MCF 10A (cell line): Measurements from ENCODE around the gene FBXW7. TPM values are rescaled to one million over a fixed set of nuclear protein-coding genes. Genes with fewer than 3 reads are reported as not detected.

Source experiments
- BruUV-seq: library from RNA; stranded (reverse); fragments of 400-500 nt; replicated peaks from 2 replicates; lab custom pipeline; 2021; lab: Mats Ljungman, UMichigan
- CTCF ChIA-PET: fragments of 300-600 bp; sonication (Branson Sonifier 250); formaldehyde crosslinking; extraction: SDS; loops from one replicate; lab custom pipeline; 2021; ENCODE audit warnings: antibody characterized with exemption, inconsistent platforms; lab: Yijun Ruan, JAX
- POLR2A ChIA-PET: fragments of 300-600, 350-650 bp; sonication (Branson Sonifier 250); formaldehyde crosslinking; extraction: SDS; loops from one replicate; lab custom pipeline; 2020; ENCODE audit warnings: antibody characterized with exemption, inconsistent platforms; lab: Yijun Ruan, JAX
- DNase-seq: peaks from one replicate; pipeline ENCODE4 v3.0.0-alpha.2; 2018; ENCODE audit not compliant: unreplicated experiment
- H3K27ac Mint-ChIP-seq: one replicate; pipeline ENCODE4 v1.8.0; 2022; ENCODE audit warnings: mild to moderate bottlenecking, low read depth, mixed read lengths; ENCODE audit not compliant: unreplicated experiment
- H3K27me3 Mint-ChIP-seq: one replicate; pipeline ENCODE4 v1.8.0; 2022; ENCODE audit warnings: mixed read lengths; ENCODE audit not compliant: insufficient read depth, unreplicated experiment
- H3K36me3 Mint-ChIP-seq: one replicate; pipeline ENCODE4 v1.8.0; 2022; ENCODE audit warnings: mild to moderate bottlenecking, moderate library complexity, mixed read lengths; ENCODE audit not compliant: insufficient read depth, unreplicated experiment
- H3K4me1 Mint-ChIP-seq: one replicate; pipeline ENCODE4 v1.8.0; 2022; ENCODE audit warnings: mixed read lengths; ENCODE audit not compliant: insufficient read depth, unreplicated experiment
- H3K4me3 Mint-ChIP-seq: one replicate; pipeline ENCODE4 v1.8.0; 2022; ENCODE audit warnings: mild to moderate bottlenecking, moderate library complexity, mixed read lengths; ENCODE audit not compliant: unreplicated experiment
- H3K9me3 Mint-ChIP-seq: one replicate; pipeline ENCODE4 v1.8.0; 2022; ENCODE audit warnings: mixed read lengths; ENCODE audit not compliant: unreplicated experiment
- CTCF ChIP-seq: fragments of 200-600 bp; IDR thresholded peaks from one replicate; pipeline ENCODE4 v1.8.0; 2022; ENCODE audit warnings: antibody characterized with exemption, mild to moderate bottlenecking; ENCODE audit not compliant: unreplicated experiment
- intact Hi-C: fragments of 100-400 bp; cut with micrococcal nuclease; formaldehyde crosslinking; loops from 2 replicates; pipeline ENCODE4 v1.14.1; 2022
- total RNA-seq: library from RNA; stranded (reverse); gene quantifications from 2 replicates; pipeline ENCODE4 v1.2.3, GENCODE V29; 2022

Gene FBXW7
- total RNA-seq, 1 experiment from 2014 or later, result 40.2 TPM

- ChIA-PET POLR2A (interaction anchor here (0.8 to 2.9 kb wide), 5 partner anchors 9 to 50 kb away, joined by 3 to 18 read pairs (median 4); no protein-coding TSS in a partner anchor), CTCF (interaction anchor here (0.7 kb wide), 1 partner anchor 70 kb away, joined by 4 read pairs; no protein-coding TSS in a partner anchor)
- H3K4me1 Mint-ChIP-seq, result peaks cover 17% of the 10 kb centered on the region
- TF ChIP-seq CTCF, result no peak
- H3K9me3 Mint-ChIP-seq, result no peaks in the 10 kb centered on the region
- no peak overlapping the region for H3K4me3 Mint-ChIP-seq
- no TSS peak for BruUV-seq
- intact Hi-C loops, result no loop called here
- H3K27me3 Mint-ChIP-seq, result no peaks in the 10 kb centered on the region
- H3K36me3 Mint-ChIP-seq, result no peaks in the 10 kb centered on the region
- no peak overlapping the region for H3K27ac Mint-ChIP-seq
- no peak for DNase-seq
These were observed 256.7 kb downstream of the FBXW7 start for GRCh38 chr4:152279234-152279566.

GRCh38 chr4:152278505-152279233 lies 257.2 kb downstream of the FBXW7 start:
- POLR2A ChIA-PET, result interaction anchor here (0.6 to 2.9 kb wide), 7 partner anchors 8 to 954 kb away, joined by 3 to 18 read pairs (median 4); no protein-coding TSS in a partner anchor
- TF ChIP-seq CTCF, result no peak
- no peak overlapping the region for H3K4me3 Mint-ChIP-seq
- H3K4me1 Mint-ChIP-seq, result peaks cover 21% of the 10 kb centered on the region
- H3K27ac Mint-ChIP-seq, result no peak overlapping the region
- intact Hi-C loops, result no loop called here
- no peaks in the 10 kb centered on the region for H3K27me3 Mint-ChIP-seq
- H3K36me3 Mint-ChIP-seq, result no peaks in the 10 kb centered on the region
- CTCF ChIA-PET, result interaction anchor here (0.7 kb wide), 1 partner anchor 70 kb away, joined by 4 read pairs; no protein-coding TSS in a partner anchor
- no peaks in the 10 kb centered on the region for H3K9me3 Mint-ChIP-seq
- no peak for DNase-seq
- no TSS peak for BruUV-seq

- ChIA-PET CTCF (no interaction called here), POLR2A (interaction anchor here (0.6 to 2.9 kb wide), 7 partner anchors 10 to 80 kb away, joined by 3 to 18 read pairs (median 4); no protein-coding TSS in a partner anchor)
- H3K4me1 Mint-ChIP-seq, result peaks cover 25% of the 10 kb centered on the region
- H3K9me3 Mint-ChIP-seq, result no peaks in the 10 kb centered on the region
- no peak for TF ChIP-seq CTCF
- H3K27ac Mint-ChIP-seq, result no peak overlapping the region
- H3K36me3 Mint-ChIP-seq, result no peaks in the 10 kb centered on the region
- intact Hi-C loops, result no loop called here
- no peak overlapping the region for H3K4me3 Mint-ChIP-seq
- H3K27me3 Mint-ChIP-seq, result no peaks in the 10 kb centered on the region
- BruUV-seq, result no TSS peak
- no peak for DNase-seq
These were observed 257.8 kb downstream of the FBXW7 start for GRCh38 chr4:152278172-152278504.

DNA sequence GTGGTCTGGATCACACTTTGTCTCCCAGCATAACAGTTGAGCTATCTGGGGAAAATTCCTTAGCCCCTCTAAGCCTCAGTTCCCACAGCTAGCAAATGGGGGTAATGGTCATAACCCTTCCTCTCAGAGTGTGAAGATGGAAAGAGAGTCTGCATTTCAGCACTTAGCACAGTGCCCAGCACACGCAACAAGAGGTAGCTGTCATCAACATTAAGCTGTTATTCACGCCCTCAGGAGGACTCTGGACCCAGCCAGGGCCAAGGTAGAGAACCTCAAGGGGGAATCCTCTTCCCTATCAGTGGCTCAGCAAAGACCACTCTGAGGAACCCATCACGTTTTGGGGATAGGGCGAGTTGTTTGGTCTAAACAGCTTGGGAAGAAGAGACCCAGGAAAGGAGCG lies 258.6 kb downstream of the FBXW7 start:
- H3K4me3 Mint-ChIP-seq, result no peak overlapping the region
- ChIA-PET POLR2A (interaction anchor here (0.6 to 2.9 kb wide), 7 partner anchors 10 to 72 kb away, joined by 3 to 18 read pairs (median 3); no protein-coding TSS in a partner anchor), CTCF (no interaction called here)
- H3K27ac Mint-ChIP-seq, result no peak overlapping the region
- intact Hi-C loops, result no loop called here
- no peaks in the 10 kb centered on the region for H3K27me3 Mint-ChIP-seq
- H3K4me1 Mint-ChIP-seq, result peaks cover 26% of the 10 kb centered on the region
- no peaks in the 10 kb centered on the region for H3K36me3 Mint-ChIP-seq
- no peak for TF ChIP-seq CTCF
- no TSS peak for BruUV-seq
- H3K9me3 Mint-ChIP-seq, result no peaks in the 10 kb centered on the region
- DNase-seq, result no peak
